ENCODE data around the gene FHL1. TPM values are rescaled to one million over a fixed set of nuclear protein-coding genes. Genes with fewer than 3 reads are reported as not detected.
"Not testable (repeated sequence)": the region's sequence is repeated elsewhere in the genome, so short reads cannot be mapped to it uniquely, and the experiment has no call there.

Gene FHL1
- total and polyA plus RNA-seq, 5 donors = 255 to 871 (median 335) TPM

GRCh38 chrX:136219893-136220292, 72.6 kb downstream of the FHL1 start:
- Histone ChIP-seq H3K27ac (ENCODE audit: low read length) (no peak overlapping the region), H3K4me3 (ENCODE audit: low read length) (no peak overlapping the region), H3K4me1 (ENCODE audit: control insufficient read depth, insufficient read depth, low read length) (no peaks in the 10 kb centered on the region), H3K27me3 (ENCODE audit: control insufficient read depth, insufficient read depth) (no peaks in the 10 kb centered on the region), H3K9me3 (ENCODE audit: control insufficient read depth, low read length) (no peaks in the 10 kb centered on the region)
- WGBS = 87% methylated on average over 5 of the region's 5 CpGs
- intact Hi-C loops (cut with DNase I) = no loop called here
- ATAC-seq (no peak), DNase-seq (no peak)

DNA sequence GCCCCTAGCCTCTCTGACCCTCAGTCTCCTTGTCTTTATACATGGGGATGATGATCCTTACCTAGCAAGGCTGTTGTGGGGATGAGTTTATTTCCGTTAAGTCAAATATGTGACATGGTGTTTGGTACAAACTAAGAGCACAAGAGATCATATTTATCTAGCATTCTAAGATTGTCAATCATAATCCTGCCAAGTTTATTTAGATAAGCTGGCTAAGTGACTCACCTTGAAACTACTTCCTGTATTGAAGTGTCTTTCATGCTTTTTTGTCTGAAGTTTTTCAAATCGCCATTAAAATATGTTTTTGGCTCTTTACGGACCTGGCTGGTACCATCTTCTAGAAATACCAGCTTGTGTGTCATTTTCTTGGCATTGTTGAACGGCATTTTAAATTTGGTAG, 73.2 kb downstream of the FHL1 start:
- DNase-seq = no peak
- ATAC-seq = no peak
- WGBS = 83% methylated on average over 4 of the region's 4 CpGs
- Histone ChIP-seq H3K27ac (ENCODE audit: low read length) (no peak overlapping the region), H3K4me3 (ENCODE audit: low read length) (no peak overlapping the region), H3K9me3 (ENCODE audit: control insufficient read depth, low read length) (no peaks in the 10 kb centered on the region), H3K27me3 (ENCODE audit: control insufficient read depth, insufficient read depth) (no peaks in the 10 kb centered on the region), H3K4me1 (ENCODE audit: control insufficient read depth, insufficient read depth, low read length) (no peaks in the 10 kb centered on the region)
- intact Hi-C loops (cut with DNase I) = no loop called here

GRCh38 chrX:136220951-136221350, 73.6 kb downstream of the FHL1 start:
- ATAC-seq = no peak
- Histone ChIP-seq H3K9me3 (ENCODE audit: control insufficient read depth, low read length) (no peaks in the 10 kb centered on the region), H3K4me3 (ENCODE audit: low read length) (no peak overlapping the region), H3K27ac (ENCODE audit: low read length) (no peak overlapping the region), H3K27me3 (ENCODE audit: control insufficient read depth, insufficient read depth) (no peaks in the 10 kb centered on the region), H3K4me1 (ENCODE audit: control insufficient read depth, insufficient read depth, low read length) (no peaks in the 10 kb centered on the region)
- 74% methylated on average over 3 of the region's 3 CpGs for WGBS
- DNase-seq = no peak
- intact Hi-C loops (cut with DNase I) = no loop called here

DNA sequence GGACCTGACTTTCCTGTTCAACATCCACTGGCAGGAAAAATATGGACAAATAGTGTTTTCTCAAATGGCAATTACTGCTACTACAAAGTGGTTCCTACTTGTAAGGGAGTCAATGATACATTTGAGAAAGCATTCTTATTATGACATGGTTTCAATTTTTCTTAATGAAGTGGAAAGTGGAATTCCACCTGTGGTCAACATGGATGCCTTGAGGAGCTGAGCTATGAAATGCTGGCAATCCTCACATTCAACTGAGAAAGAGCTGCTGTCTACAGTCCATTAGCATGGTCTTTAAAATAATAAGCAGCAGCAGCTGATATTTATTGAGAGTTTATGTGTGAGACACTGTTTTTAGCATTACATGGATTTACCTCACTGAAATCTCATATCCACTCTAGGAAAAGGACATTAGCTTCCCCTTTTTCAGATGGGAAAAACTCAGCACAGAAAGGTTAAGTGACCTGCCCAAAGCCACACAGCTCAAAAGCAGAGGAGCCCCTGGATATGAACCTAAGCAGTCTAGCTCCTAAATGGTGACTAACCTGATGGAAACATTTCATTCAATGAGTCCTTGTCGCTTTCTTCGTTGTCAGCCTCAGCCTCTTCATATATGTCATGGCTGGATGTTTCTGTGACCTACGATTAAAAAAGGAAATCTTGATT, 74.6 kb downstream of the FHL1 start:
- intact Hi-C loops (cut with DNase I) = no loop called here
- H3K9me3 ChIP-seq (ENCODE audit: control insufficient read depth, low read length) = no peaks in the 10 kb centered on the region
- H3K27ac ChIP-seq (ENCODE audit: low read length) = no peak overlapping the region
- no peak overlapping the region for H3K4me3 ChIP-seq (ENCODE audit: low read length)
- no peaks in the 10 kb centered on the region for H3K27me3 ChIP-seq (ENCODE audit: control insufficient read depth, insufficient read depth)
- ATAC-seq (no peak), DNase-seq (no peak)
- H3K4me1 ChIP-seq (ENCODE audit: control insufficient read depth, insufficient read depth, low read length) = no peaks in the 10 kb centered on the region
- WGBS = 91% methylated on average over 3 of the region's 3 CpGs

DNA sequence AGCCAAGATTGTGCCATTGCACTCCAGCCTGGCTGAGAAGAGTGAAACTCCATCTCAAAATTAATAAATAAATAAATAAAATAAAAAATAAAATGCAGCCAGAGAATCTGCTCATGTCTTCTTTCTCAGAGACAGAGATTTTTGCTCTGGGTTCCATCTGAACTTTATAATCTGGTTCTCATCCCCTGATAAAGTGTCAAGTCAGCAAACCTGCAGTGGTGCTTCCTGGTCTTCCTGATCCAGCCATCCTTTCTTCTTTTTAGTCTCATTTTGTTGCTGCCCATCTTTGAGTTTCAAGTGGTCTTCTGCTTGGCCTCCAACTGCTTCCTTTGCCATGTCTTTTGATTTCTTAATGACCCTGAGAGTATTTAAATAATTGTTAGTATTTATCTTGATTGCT, 79.7 kb downstream of the FHL1 start:
- no peaks in the 10 kb centered on the region for H3K4me1 ChIP-seq (ENCODE audit: control insufficient read depth, insufficient read depth, low read length)
- H3K27ac ChIP-seq (ENCODE audit: low read length) = no peak overlapping the region
- no peaks in the 10 kb centered on the region for H3K27me3 ChIP-seq (ENCODE audit: control insufficient read depth, insufficient read depth)
- no peak for DNase-seq
- no peaks in the 10 kb centered on the region for H3K9me3 ChIP-seq (ENCODE audit: control insufficient read depth, low read length)
- ATAC-seq = no peak
- intact Hi-C loops (cut with DNase I) = no loop called here
- H3K4me3 ChIP-seq (ENCODE audit: low read length) = no peak overlapping the region

GRCh38 chrX:136227948-136228838, 80.9 kb downstream of the FHL1 start:
- H3K4me3 ChIP-seq (ENCODE audit: low read length) = no peak overlapping the region
- H3K4me1 ChIP-seq (ENCODE audit: control insufficient read depth, insufficient read depth, low read length) = no peaks in the 10 kb centered on the region
- H3K27ac ChIP-seq (ENCODE audit: low read length) = no peak overlapping the region
- no peaks in the 10 kb centered on the region for H3K9me3 ChIP-seq (ENCODE audit: control insufficient read depth, low read length)
- no peaks in the 10 kb centered on the region for H3K27me3 ChIP-seq (ENCODE audit: control insufficient read depth, insufficient read depth)
- 84% methylated on average over 8 of the region's 8 CpGs for WGBS
- no peak for ATAC-seq
- intact Hi-C loops (cut with DNase I) = no loop called here
- no peak for DNase-seq

DNA sequence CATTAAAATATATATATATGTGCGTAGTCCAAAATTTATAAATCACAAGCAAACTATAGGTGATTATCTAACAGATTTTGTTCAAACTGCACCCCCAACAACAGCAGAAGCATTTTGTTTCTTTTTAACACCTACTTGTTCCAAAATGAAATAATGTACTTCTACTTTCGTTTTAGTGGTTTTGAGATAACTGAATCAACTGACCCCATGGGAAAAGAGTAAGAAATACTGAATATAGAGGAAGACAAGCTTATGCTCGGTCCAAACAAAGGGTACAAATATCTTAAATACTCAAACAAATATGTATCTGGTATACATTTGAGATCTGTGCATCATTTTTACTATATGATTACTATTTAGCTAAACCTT, 81.5 kb downstream of the FHL1 start:
- DNase-seq (no peak), ATAC-seq (no peak)
- intact Hi-C loops (cut with DNase I) = no loop called here
- WGBS = 59% methylated on average over 3 of the region's 3 CpGs
- H3K27ac ChIP-seq (ENCODE audit: low read length) = no peak overlapping the region
- H3K27me3 ChIP-seq (ENCODE audit: control insufficient read depth, insufficient read depth) = no peaks in the 10 kb centered on the region
- H3K9me3 ChIP-seq (ENCODE audit: control insufficient read depth, low read length) = no peaks in the 10 kb centered on the region
- no peak overlapping the region for H3K4me3 ChIP-seq (ENCODE audit: low read length)
- no peaks in the 10 kb centered on the region for H3K4me1 ChIP-seq (ENCODE audit: control insufficient read depth, insufficient read depth, low read length)

GRCh38 chrX:136237074-136237473, 89.7 kb downstream of the FHL1 start:
- Histone ChIP-seq H3K4me3 (ENCODE audit: low read length) (no peak overlapping the region), H3K4me1 (ENCODE audit: control insufficient read depth, insufficient read depth, low read length) (no peaks in the 10 kb centered on the region), H3K27ac (ENCODE audit: low read length) (no peak overlapping the region), H3K9me3 (ENCODE audit: control insufficient read depth, low read length) (no peaks in the 10 kb centered on the region), H3K27me3 (ENCODE audit: control insufficient read depth, insufficient read depth) (no peaks in the 10 kb centered on the region)
- ATAC-seq (no peak), DNase-seq (no peak)
- WGBS = 87% methylated on average over 3 of the region's 3 CpGs
- intact Hi-C loops (cut with DNase I) = no loop called here

DNA sequence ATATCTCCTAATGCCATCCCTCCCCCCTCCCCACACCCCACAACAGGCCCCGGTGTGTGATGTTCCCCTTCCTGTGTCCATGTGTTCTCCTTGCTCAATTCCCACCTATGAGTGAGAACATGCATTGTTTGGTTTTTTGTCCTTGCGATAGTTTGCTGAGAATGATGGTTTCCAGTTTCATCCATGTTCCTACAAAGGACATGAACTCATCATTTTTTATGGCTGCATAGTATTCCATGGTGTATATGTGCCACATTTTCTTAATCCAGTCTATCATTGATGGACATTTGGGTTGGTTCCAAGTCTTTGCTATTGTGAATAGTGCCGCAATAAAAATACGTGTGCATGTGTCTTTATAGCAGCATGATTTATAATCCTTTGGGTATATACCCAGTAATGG, 90.5 kb downstream of the FHL1 start:
- DNase-seq; H3K27ac ChIP-seq (ENCODE audit: low read length); H3K27me3 ChIP-seq (ENCODE audit: control insufficient read depth, insufficient read depth); H3K9me3 ChIP-seq (ENCODE audit: control insufficient read depth, low read length); H3K4me1 ChIP-seq (ENCODE audit: control insufficient read depth, insufficient read depth, low read length); ATAC-seq; intact Hi-C loops (cut with DNase I); H3K4me3 ChIP-seq (ENCODE audit: low read length): not testable (repeated sequence)
- WGBS = 95% methylated on average over 2 of the region's 4 CpGs

GRCh38 chrX:136246201-136246600, 98.9 kb downstream of the FHL1 start:
- H3K4me3 ChIP-seq (ENCODE audit: low read length) = no peak overlapping the region
- no peak for DNase-seq
- ATAC-seq = no peak
- no peak overlapping the region for H3K27ac ChIP-seq (ENCODE audit: low read length)
- H3K9me3 ChIP-seq (ENCODE audit: control insufficient read depth, low read length) = no peaks in the 10 kb centered on the region
- 74% methylated on average over 6 of the region's 6 CpGs for WGBS
- intact Hi-C loops (cut with DNase I) = no loop called here
- no peaks in the 10 kb centered on the region for H3K27me3 ChIP-seq (ENCODE audit: control insufficient read depth, insufficient read depth)
- H3K4me1 ChIP-seq (ENCODE audit: control insufficient read depth, insufficient read depth, low read length) = no peaks in the 10 kb centered on the region

- intact Hi-C loops (cut with DNase I) = no loop called here
Observed at GRCh38 chrX:136250191-136251040, 103.1 kb downstream of the FHL1 start.

More at GRCh38 chrX:136250191-136251040, 103.1 kb downstream of the FHL1 start:
- Histone ChIP-seq H3K9me3 (ENCODE audit: control insufficient read depth, low read length) (no peaks in the 10 kb centered on the region), H3K4me1 (ENCODE audit: control insufficient read depth, insufficient read depth, low read length) (no peaks in the 10 kb centered on the region), H3K4me3 (ENCODE audit: low read length) (peak overlapping the region; percentile 79), H3K27me3 (ENCODE audit: control insufficient read depth, insufficient read depth) (no peaks in the 10 kb centered on the region), H3K27ac (ENCODE audit: low read length) (peak overlapping the region; percentile 82)
- 6% methylated on average over 41 of the region's 53 CpGs for WGBS
- ATAC-seq = peak; percentile 54 to 76
- DNase-seq = peak in 1 of 3 donors; percentile 49

Data from right cardiac atrium (tissue), 5 donors.